ENCODE results near the gene NMT1. TPM values are rescaled to one million over a fixed set of nuclear protein-coding genes. Genes with fewer than 3 reads are reported as not detected.

NMT1 gene
- total RNA-seq, 1 experiment from 2014 or later, result 152 TPM

DNA sequence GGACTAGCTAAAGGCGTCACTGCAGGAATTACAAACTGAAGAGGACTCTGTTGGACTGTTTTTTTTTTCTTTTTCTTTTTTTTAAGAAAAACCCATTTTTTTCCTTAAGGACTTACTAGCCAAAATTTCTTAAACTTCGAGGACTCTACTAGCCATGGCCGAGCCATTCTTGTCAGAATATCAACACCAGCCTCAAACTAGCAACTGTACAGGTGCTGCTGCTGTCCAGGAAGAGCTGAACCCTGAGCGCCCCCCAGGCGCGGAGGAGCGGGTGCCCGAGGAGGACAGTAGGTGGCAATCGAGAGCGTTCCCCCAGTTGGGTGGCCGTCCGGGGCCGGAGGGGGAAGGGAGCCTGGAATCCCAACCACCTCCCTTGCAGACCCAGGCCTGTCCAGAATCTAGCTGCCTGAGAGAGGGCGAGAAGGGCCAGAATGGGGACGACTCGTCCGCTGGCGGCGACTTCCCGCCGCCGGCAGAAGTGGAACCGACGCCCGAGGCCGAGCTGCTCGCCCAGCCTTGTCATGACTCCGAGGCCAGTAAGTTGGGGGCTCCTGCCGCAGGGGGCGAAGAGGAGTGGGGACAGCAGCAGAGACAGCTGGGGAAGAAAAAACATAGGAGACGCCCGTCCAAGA lies 88.0 kb downstream of the NMT1 start (continued):
- TF ChIP-seq, protein P1, sequence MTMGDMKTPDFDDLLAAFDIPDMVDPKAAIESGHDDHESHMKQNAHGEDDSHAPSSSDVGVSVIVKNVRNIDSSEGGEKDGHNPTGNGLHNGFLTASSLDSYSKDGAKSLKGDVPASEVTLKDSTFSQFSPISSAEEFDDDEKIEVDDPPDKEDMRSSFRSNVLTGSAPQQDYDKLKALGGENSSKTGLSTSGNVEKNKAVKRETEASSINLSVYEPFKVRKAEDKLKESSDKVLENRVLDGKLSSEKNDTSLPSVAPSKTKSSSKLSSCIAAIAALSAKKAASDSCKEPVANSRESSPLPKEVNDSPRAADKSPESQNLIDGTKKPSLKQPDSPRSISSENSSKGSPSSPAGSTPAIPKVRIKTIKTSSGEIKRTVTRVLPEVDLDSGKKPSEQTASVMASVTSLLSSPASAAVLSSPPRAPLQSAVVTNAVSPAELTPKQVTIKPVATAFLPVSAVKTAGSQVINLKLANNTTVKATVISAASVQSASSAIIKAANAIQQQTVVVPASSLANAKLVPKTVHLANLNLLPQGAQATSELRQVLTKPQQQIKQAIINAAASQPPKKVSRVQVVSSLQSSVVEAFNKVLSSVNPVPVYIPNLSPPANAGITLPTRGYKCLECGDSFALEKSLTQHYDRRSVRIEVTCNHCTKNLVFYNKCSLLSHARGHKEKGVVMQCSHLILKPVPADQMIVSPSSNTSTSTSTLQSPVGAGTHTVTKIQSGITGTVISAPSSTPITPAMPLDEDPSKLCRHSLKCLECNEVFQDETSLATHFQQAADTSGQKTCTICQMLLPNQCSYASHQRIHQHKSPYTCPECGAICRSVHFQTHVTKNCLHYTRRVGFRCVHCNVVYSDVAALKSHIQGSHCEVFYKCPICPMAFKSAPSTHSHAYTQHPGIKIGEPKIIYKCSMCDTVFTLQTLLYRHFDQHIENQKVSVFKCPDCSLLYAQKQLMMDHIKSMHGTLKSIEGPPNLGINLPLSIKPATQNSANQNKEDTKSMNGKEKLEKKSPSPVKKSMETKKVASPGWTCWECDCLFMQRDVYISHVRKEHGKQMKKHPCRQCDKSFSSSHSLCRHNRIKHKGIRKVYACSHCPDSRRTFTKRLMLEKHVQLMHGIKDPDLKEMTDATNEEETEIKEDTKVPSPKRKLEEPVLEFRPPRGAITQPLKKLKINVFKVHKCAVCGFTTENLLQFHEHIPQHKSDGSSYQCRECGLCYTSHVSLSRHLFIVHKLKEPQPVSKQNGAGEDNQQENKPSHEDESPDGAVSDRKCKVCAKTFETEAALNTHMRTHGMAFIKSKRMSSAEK (CRISPR knock-in tag; IDR thresholded peaks at IDR 0.05; ENCODE audit: borderline replicate concordance), result no peak
- TF ChIP-seq CREB1 (CRISPR knock-in tag; IDR thresholded peaks at IDR 0.05) (no peak), GABPB1 (CRISPR knock-in tag; IDR thresholded peaks at IDR 0.05) (peak; percentile 65; the same call in 1 of the 2 replicates), TEAD4 (CRISPR knock-in tag; IDR thresholded peaks at IDR 0.05) (peak; percentile 18; the same call in 1 of the 2 replicates), KAT7 (CRISPR knock-in tag; IDR thresholded peaks at IDR 0.05; ENCODE audit: borderline replicate concordance) (0 out of 2 replicates have a peak, but pooled peaks have one; percentile 67), ZNF396 (CRISPR knock-in tag; IDR thresholded peaks at IDR 0.05; ENCODE audit: borderline replicate concordance) (no peak), ZNF671 (CRISPR knock-in tag; IDR thresholded peaks at IDR 0.05) (no peak), SMAD4 (CRISPR knock-in tag; IDR thresholded peaks at IDR 0.05) (no peak), NR2C2 (CRISPR knock-in tag; IDR thresholded peaks at IDR 0.05) (no peak), ZNF219 (CRISPR knock-in tag; IDR thresholded peaks at IDR 0.05; ENCODE audit: borderline replicate concordance) (no peak), ZNF232 (CRISPR knock-in tag; IDR thresholded peaks at IDR 0.05) (no peak), NR3C1 (CRISPR knock-in tag; conservative IDR thresholded peaks at IDR 0.05; ENCODE audit: low read depth) (no peak), ETV6 (CRISPR knock-in tag; IDR thresholded peaks at IDR 0.05) (no peak), ZNF423 (CRISPR knock-in tag; IDR thresholded peaks at IDR 0.05) (peak; percentile 33; the same call in 1 of the 2 replicates), PRRX2 (CRISPR knock-in tag; IDR thresholded peaks at IDR 0.05) (0 out of 2 replicates have a peak, but pooled peaks have one; percentile 35), FOXP1 (CRISPR knock-in tag; IDR thresholded peaks at IDR 0.05; ENCODE audit: borderline replicate concordance) (no peak), NFE2L1 (CRISPR knock-in tag; IDR thresholded peaks at IDR 0.05) (no peak)
- TF ChIP-seq, protein P2, sequence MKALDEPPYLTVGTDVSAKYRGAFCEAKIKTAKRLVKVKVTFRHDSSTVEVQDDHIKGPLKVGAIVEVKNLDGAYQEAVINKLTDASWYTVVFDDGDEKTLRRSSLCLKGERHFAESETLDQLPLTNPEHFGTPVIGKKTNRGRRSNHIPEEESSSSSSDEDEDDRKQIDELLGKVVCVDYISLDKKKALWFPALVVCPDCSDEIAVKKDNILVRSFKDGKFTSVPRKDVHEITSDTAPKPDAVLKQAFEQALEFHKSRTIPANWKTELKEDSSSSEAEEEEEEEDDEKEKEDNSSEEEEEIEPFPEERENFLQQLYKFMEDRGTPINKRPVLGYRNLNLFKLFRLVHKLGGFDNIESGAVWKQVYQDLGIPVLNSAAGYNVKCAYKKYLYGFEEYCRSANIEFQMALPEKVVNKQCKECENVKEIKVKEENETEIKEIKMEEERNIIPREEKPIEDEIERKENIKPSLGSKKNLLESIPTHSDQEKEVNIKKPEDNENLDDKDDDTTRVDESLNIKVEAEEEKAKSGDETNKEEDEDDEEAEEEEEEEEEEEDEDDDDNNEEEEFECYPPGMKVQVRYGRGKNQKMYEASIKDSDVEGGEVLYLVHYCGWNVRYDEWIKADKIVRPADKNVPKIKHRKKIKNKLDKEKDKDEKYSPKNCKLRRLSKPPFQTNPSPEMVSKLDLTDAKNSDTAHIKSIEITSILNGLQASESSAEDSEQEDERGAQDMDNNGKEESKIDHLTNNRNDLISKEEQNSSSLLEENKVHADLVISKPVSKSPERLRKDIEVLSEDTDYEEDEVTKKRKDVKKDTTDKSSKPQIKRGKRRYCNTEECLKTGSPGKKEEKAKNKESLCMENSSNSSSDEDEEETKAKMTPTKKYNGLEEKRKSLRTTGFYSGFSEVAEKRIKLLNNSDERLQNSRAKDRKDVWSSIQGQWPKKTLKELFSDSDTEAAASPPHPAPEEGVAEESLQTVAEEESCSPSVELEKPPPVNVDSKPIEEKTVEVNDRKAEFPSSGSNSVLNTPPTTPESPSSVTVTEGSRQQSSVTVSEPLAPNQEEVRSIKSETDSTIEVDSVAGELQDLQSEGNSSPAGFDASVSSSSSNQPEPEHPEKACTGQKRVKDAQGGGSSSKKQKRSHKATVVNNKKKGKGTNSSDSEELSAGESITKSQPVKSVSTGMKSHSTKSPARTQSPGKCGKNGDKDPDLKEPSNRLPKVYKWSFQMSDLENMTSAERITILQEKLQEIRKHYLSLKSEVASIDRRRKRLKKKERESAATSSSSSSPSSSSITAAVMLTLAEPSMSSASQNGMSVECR (CRISPR knock-in tag; IDR thresholded peaks at IDR 0.05; ENCODE audit: borderline replicate concordance), result peak; percentile 53; the same call in 1 of the 2 replicates
- TF ChIP-seq, protein P3, sequence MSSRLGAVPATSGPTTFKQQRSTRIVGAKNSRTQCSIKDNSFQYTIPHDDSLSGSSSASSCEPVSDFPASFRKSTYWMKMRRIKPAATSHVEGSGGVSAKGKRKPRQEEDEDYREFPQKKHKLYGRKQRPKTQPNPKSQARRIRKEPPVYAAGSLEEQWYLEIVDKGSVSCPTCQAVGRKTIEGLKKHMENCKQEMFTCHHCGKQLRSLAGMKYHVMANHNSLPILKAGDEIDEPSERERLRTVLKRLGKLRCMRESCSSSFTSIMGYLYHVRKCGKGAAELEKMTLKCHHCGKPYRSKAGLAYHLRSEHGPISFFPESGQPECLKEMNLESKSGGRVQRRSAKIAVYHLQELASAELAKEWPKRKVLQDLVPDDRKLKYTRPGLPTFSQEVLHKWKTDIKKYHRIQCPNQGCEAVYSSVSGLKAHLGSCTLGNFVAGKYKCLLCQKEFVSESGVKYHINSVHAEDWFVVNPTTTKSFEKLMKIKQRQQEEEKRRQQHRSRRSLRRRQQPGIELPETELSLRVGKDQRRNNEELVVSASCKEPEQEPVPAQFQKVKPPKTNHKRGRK (CRISPR knock-in tag; IDR thresholded peaks at IDR 0.05; ENCODE audit: borderline replicate concordance), result no peak
- TF ChIP-seq, protein P4, sequence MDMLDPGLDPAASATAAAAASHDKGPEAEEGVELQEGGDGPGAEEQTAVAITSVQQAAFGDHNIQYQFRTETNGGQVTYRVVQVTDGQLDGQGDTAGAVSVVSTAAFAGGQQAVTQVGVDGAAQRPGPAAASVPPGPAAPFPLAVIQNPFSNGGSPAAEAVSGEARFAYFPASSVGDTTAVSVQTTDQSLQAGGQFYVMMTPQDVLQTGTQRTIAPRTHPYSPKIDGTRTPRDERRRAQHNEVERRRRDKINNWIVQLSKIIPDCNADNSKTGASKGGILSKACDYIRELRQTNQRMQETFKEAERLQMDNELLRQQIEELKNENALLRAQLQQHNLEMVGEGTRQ (CRISPR knock-in tag; IDR thresholded peaks at IDR 0.05), result no peak
- TF ChIP-seq, protein P5, sequence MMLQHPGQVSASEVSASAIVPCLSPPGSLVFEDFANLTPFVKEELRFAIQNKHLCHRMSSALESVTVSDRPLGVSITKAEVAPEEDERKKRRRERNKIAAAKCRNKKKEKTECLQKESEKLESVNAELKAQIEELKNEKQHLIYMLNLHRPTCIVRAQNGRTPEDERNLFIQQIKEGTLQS (CRISPR knock-in tag; conservative IDR thresholded peaks at IDR 0.05), result no peak
- TF ChIP-seq, protein P6, sequence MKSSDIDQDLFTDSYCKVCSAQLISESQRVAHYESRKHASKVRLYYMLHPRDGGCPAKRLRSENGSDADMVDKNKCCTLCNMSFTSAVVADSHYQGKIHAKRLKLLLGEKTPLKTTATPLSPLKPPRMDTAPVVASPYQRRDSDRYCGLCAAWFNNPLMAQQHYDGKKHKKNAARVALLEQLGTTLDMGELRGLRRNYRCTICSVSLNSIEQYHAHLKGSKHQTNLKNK (CRISPR knock-in tag; IDR thresholded peaks at IDR 0.05), result no peak
- TF ChIP-seq, protein P7, sequence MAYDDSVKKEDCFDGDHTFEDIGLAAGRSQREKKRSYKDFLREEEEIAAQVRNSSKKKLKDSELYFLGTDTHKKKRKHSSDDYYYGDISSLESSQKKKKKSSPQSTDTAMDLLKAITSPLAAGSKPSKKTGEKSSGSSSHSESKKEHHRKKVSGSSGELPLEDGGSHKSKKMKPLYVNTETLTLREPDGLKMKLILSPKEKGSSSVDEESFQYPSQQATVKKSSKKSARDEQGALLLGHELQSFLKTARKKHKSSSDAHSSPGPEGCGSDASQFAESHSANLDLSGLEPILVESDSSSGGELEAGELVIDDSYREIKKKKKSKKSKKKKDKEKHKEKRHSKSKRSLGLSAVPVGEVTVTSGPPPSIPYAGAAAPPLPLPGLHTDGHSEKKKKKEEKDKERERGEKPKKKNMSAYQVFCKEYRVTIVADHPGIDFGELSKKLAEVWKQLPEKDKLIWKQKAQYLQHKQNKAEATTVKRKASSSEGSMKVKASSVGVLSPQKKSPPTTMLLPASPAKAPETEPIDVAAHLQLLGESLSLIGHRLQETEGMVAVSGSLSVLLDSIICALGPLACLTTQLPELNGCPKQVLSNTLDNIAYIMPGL (CRISPR knock-in tag; IDR thresholded peaks at IDR 0.05), result peak; percentile 81; the same call in 1 of the 2 replicates
- TF ChIP-seq, protein P8, sequence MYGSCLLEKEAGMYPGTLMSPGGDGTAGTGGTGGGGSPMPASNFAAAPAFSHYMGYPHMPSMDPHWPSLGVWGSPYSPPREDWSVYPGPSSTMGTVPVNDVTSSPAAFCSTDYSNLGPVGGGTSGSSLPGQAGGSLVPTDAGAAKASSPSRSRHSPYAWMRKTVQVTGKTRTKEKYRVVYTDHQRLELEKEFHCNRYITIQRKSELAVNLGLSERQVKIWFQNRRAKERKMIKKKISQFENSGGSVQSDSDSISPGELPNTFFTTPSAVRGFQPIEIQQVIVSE (CRISPR knock-in tag; IDR thresholded peaks at IDR 0.05; ENCODE audit: borderline replicate concordance), result no peak
